HG02840 (cell line): ENCODE measurements around the gene PDF.

Experiments
- ATAC-seq: cut with Tn5 transposase; IDR thresholded peaks from one replicate; pipeline ENCODE4 v1.9.1; 2021; ENCODE audit warnings: mild to moderate bottlenecking, moderate library complexity, moderate number of reproducible peaks; ENCODE audit not compliant: unreplicated experiment, low FRiP score

Gene PDF

GRCh38 chr16:69340095-69340644 lies 9.8 kb upstream of the PDF start:
- ATAC-seq, result no peak

- peak; percentile 87 for ATAC-seq
Observed at GRCh38 chr16:69339289-69340094, 9.1 kb upstream of the PDF start, which contains the start of the genes COG8 and NIP7. TSS of gene COG8 (minus strand) at chr16:69339564. CDS start at chr16:69339552, 12 bp downstream. TSS of gene NIP7 (plus strand) at chr16:69339772. CDS start at chr16:69339830, 58 bp downstream.

GRCh38 chr16:69338557-69339288 lies 8.3 kb upstream of the PDF start:
- ATAC-seq, result no peak

GRCh38 chr16:69334696-69335095 lies 4.3 kb upstream of the PDF start:
- no peak for ATAC-seq

- ATAC-seq, result peak; percentile 38
Observed at GRCh38 chr16:69329369-69330285, 761 bp downstream of the PDF start.

- ATAC-seq, result no peak
Observed at GRCh38 chr16:69328854-69329316, 1.5 kb downstream of the PDF start.

- no peak for ATAC-seq
Observed at GRCh38 chr16:69327585-69328310, 2.6 kb downstream of the PDF start.

GRCh38 chr16:69326172-69326873 lies 4.1 kb downstream of the PDF start:
- ATAC-seq, result no peak

GRCh38 chr16:69325784-69326171 lies 4.6 kb downstream of the PDF start:
- no peak for ATAC-seq

GRCh38 chr16:69324585-69325253 lies 5.7 kb downstream of the PDF start:
- ATAC-seq, result no peak

GRCh38 chr16:69324013-69324531 lies 6.3 kb downstream of the PDF start:
- ATAC-seq, result no peak

GRCh38 chr16:69323415-69323814 lies 7.0 kb downstream of the PDF start:
- no peak for ATAC-seq

- ATAC-seq, result no peak
Observed at GRCh38 chr16:69322343-69322742, 8.0 kb downstream of the PDF start.

GRCh38 chr16:69321080-69321479 lies 9.3 kb downstream of the PDF start:
- no peak for ATAC-seq

GRCh38 chr16:69320740-69321073 lies 9.7 kb downstream of the PDF start:
- ATAC-seq, result no peak

GRCh38 chr16:69319826-69320739 lies 10.3 kb downstream of the PDF start:
- ATAC-seq, result no peak

- no peak for ATAC-seq
Observed at GRCh38 chr16:69319381-69319780, 11.0 kb downstream of the PDF start.
